Cardiac fibroblast (primary cell): ENCODE measurements around the gene CARMIL1.
"Not testable (repeated sequence)": the region's sequence is repeated elsewhere in the genome, so short reads cannot be mapped to it uniquely, and the experiment has no call there.

Experiments
- DNase-seq, 2 donors: peaks; one replicate each; pipeline versions ENCODE4 v3.0.0 to v3.0.0-alpha.2; 2010; ENCODE audit warnings: low read depth in 2 of 2
- H3K4me3 ChIP-seq, 2 donors: replicated peaks in 1 of 2; 1 replicate in 1 of 2; 2 replicates in 1 of 2; pipeline ENCODE4 v1.5.1; 2011; ENCODE audit warnings: low read depth in 2 of 2, low read length in 2 of 2, mild to moderate bottlenecking in 2 of 2, moderate library complexity in 1 of 2
- CTCF ChIP-seq: IDR thresholded peaks from one replicate; pipeline ENCODE4 v1.5.1; 2011; ENCODE audit warnings: low read depth, mild to moderate bottlenecking, low read length, inconsistent platforms

CARMIL1 gene

GRCh38 chr6:25292384-25292783, 13.2 kb downstream of the CARMIL1 start:
- H3K4me3 ChIP-seq: no peak overlapping the region
- DNase-seq: no peak
- TF ChIP-seq CTCF: no peak

- peak in 1 of 2 donors; percentile 41 for DNase-seq
- no peak for TF ChIP-seq CTCF
- no peak overlapping the region for H3K4me3 ChIP-seq
Observed at GRCh38 chr6:25295651-25296050, 16.5 kb downstream of the CARMIL1 start.

- no peak for DNase-seq
- TF ChIP-seq CTCF: no peak
- H3K4me3 ChIP-seq: no peak overlapping the region
Observed at GRCh38 chr6:25296217-25296905, 17.2 kb downstream of the CARMIL1 start.

- TF ChIP-seq CTCF: no peak
- DNase-seq: peak; percentile 74 to 89
- H3K4me3 ChIP-seq: no peak overlapping the region
Observed at GRCh38 chr6:25297039-25297441, 17.9 kb downstream of the CARMIL1 start.

- peak in 1 of 2 donors; percentile 62 for DNase-seq
- no peak overlapping the region for H3K4me3 ChIP-seq
- TF ChIP-seq CTCF: no peak
Observed at GRCh38 chr6:25297823-25298522, 18.8 kb downstream of the CARMIL1 start.

- not testable (repeated sequence) for H3K4me3 ChIP-seq
- DNase-seq: peak in 1 of 2 donors; percentile 30
Observed at GRCh38 chr6:25298523-25298865, 19.3 kb downstream of the CARMIL1 start.

- no peak for TF ChIP-seq CTCF
- H3K4me3 ChIP-seq: no peak overlapping the region
- DNase-seq: no peak
Observed at GRCh38 chr6:25301362-25301761, 22.2 kb downstream of the CARMIL1 start.
